Activated naive CD8-positive, alpha-beta T cell treated with anti-CD3 and anti-CD28 coated beads, Interleukin-2, amount 10 ng/mL, durations not matched to agents 7 days and 5 days (primary cell): Measurements from ENCODE around the gene DZANK1. TPM values are rescaled to one million over a fixed set of nuclear protein-coding genes. Genes with fewer than 3 reads are reported as not detected.
A peak's percentile ranks its signal among the peaks of the same experiment; 100 is the strongest.
"Not testable (repeated sequence)": the region's sequence is repeated elsewhere in the genome, so short reads cannot be mapped to it uniquely, and the experiment has no call there.

Experiments used
- ATAC-seq: fragments of 150-1000 bp; cut with Tn5 transposase; one replicate; pipeline ENCODE4 v1.10.0; 2021; ENCODE audit warnings: low read depth, moderate library complexity
- POLR2A ChIA-PET: fragments of 350-600 bp; sonication (Branson Sonifier 250); formaldehyde crosslinking; loops from one replicate; lab custom pipeline; 2021; ENCODE audit warnings: antibody characterized with exemption; lab: Charles Lee
- DNase-seq: peaks from one replicate; pipeline ENCODE4 v3.0.0; 2021
- H3K27ac Mint-ChIP-seq: one replicate; pipeline ENCODE4 v1.8.0; 2022; ENCODE audit warnings: mild to moderate bottlenecking, mixed read lengths
- H3K27me3 Mint-ChIP-seq: one replicate; pipeline ENCODE4 v1.8.0; 2022; ENCODE audit warnings: mild to moderate bottlenecking, moderate library complexity, mixed read lengths
- H3K36me3 Mint-ChIP-seq: one replicate; pipeline ENCODE4 v1.8.0; 2021; ENCODE audit warnings: mild to moderate bottlenecking, mixed read lengths
- H3K4me1 Mint-ChIP-seq: one replicate; pipeline ENCODE4 v1.8.0; 2021; ENCODE audit warnings: mixed read lengths
- H3K4me3 Mint-ChIP-seq: one replicate; pipeline ENCODE4 v1.8.0; 2022; ENCODE audit warnings: mild to moderate bottlenecking, moderate library complexity, mixed read lengths
- H3K9me3 Mint-ChIP-seq: one replicate; pipeline ENCODE4 v1.8.0; 2021; ENCODE audit warnings: mixed read lengths
- total RNA-seq, 2 experiments: library from RNA; stranded (reverse); gene quantifications; one replicate each; pipeline ENCODE4 v1.2.3, GENCODE V29; 2021

DZANK1 gene
- total RNA-seq, result 1 to 10 TPM; 1.8 to 2.2 TPM

DNA sequence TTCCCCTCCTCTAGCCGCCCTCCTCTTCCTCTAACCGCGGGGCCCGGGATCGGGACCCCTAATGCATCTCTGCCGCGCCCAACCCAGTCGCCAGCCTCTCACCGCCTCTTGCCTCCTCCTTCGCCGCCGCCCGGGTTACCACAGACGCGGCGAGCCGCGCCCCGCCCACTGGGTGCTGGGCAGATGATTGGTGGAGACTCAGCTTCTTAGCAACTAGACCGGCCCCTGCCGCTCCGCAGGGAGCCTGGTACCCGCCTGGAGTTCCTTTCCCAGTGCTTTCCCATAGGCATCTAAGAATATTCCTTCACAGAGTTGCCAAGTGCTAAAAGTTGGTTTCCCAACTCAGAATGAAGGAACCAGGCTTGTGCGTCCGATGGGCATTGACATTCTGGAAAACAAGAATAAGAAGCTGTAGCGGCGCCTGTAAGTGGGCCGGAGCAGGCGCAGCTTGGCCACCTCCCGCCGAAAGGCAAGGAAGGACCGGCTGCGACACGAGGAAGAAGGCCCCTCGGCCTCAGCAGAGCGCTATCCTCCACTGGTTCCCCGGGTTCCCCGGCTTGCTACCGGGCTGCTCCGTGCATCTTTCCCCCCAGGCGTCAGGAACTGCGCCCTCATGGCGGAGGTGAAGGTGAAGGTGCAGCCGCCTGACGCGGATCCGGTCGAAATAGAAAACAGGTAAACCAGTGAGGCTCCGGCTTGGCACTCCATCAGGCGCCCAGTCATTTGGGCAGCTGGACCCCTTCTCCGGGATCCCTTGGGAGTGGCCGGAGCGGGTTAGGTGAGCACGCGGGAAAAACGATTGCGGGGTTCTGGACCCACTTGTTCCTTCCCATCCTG, at the start of gene DZANK1, which contains the start of gene POLR3F:
Gene DZANK1, minus strand, starts transcription at position 137 of the 837 bp plus-strand sequence. CDS start 1,672 bp downstream, outside the sequence.
Gene POLR3F, plus strand, starts transcription at position 497 of the 837 bp plus-strand sequence. Its CDS starts 117 bp downstream, at position 614.
- ATAC-seq (peak; percentile 98), DNase-seq (peak; percentile 94)
- H3K27me3 Mint-ChIP-seq, result no peaks in the 10 kb centered on the region
- POLR2A ChIA-PET, result interaction anchor here (0.6 to 4.3 kb wide), 5 partner anchors 30 to 63 kb away, joined by 3 to 33 read pairs (median 5); partner anchors contain the start of genes RBBP9 and SEC23B
- H3K4me3 Mint-ChIP-seq, result peak within 1 kb of the TSS; percentile 99
- peaks cover 20% of the 10 kb centered on the region for H3K4me1 Mint-ChIP-seq
- H3K9me3 Mint-ChIP-seq, result no peaks in the 10 kb centered on the region
- no peaks in the 10 kb centered on the region for H3K36me3 Mint-ChIP-seq
- H3K27ac Mint-ChIP-seq, result peak within 1 kb of the TSS; percentile 92

- H3K9me3 Mint-ChIP-seq, result no peaks in the 10 kb centered on the region
- DNase-seq, result no peak
- no peak for ATAC-seq
- H3K4me1 Mint-ChIP-seq, result peaks cover 7% of the 10 kb centered on the region
- H3K36me3 Mint-ChIP-seq, result peaks cover 11% of the 10 kb centered on the region
- H3K27me3 Mint-ChIP-seq, result no peaks in the 10 kb centered on the region
- H3K4me3 Mint-ChIP-seq, result no peak overlapping the region
- POLR2A ChIA-PET, result interaction anchor here (0.7 kb wide), 1 partner anchor 552 kb away, joined by 3 read pairs; no protein-coding TSS in a partner anchor
- H3K27ac Mint-ChIP-seq, result peak overlapping the region; percentile 16
Observed at GRCh38 chr20:18515973-18516372, 49.1 kb upstream of the DZANK1 start.

DNA sequence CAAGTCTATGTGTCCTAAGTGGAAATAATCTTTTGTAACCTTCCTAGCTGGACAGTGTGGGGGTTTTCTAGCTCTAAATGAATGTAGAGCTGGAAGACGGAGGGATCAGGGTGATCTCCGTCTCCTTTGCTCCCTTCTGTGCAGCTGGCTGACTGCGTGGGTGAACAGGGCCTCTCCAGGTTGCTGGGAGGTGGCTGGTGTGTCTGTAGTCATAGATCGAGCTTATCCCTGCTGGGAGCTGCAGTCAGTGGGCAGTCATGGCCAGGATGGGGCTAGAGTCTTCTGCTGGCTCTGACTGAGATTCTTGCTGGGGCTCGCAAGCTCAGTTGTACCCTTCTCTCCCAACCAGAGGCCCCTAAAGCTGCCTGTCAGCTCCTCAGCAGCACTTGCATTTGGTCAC, 47.3 kb upstream of the DZANK1 start:
- POLR2A ChIA-PET, result no interaction called here
- no peaks in the 10 kb centered on the region for H3K9me3 Mint-ChIP-seq
- ATAC-seq, result no peak

GRCh38 chr20:18513208-18513607, 46.4 kb upstream of the DZANK1 start:
- no peaks in the 10 kb centered on the region for H3K27me3 Mint-ChIP-seq
- ATAC-seq (no peak), DNase-seq (no peak)
- POLR2A ChIA-PET, result no interaction called here
- peaks cover 23% of the 10 kb centered on the region for H3K36me3 Mint-ChIP-seq
- no peak overlapping the region for H3K4me3 Mint-ChIP-seq
- peaks cover 25% of the 10 kb centered on the region for H3K4me1 Mint-ChIP-seq
- H3K9me3 Mint-ChIP-seq, result no peaks in the 10 kb centered on the region
- no peak overlapping the region for H3K27ac Mint-ChIP-seq

More for the DNA sequence above, 47.3 kb upstream of the DZANK1 start:
- no peaks in the 10 kb centered on the region for H3K27me3 Mint-ChIP-seq
- no peak overlapping the region for H3K4me3 Mint-ChIP-seq
- H3K36me3 Mint-ChIP-seq, result peaks cover 23% of the 10 kb centered on the region
- H3K27ac Mint-ChIP-seq, result no peak overlapping the region
- no peak for DNase-seq
- H3K4me1 Mint-ChIP-seq, result peaks cover 21% of the 10 kb centered on the region

- peaks cover 29% of the 10 kb centered on the region for H3K4me1 Mint-ChIP-seq
- H3K27ac Mint-ChIP-seq, result no peak overlapping the region
- no peaks in the 10 kb centered on the region for H3K27me3 Mint-ChIP-seq
- peaks cover 25% of the 10 kb centered on the region for H3K36me3 Mint-ChIP-seq
- DNase-seq (no peak), ATAC-seq (no peak)
- POLR2A ChIA-PET, result no interaction called here
- no peak overlapping the region for H3K4me3 Mint-ChIP-seq
- H3K9me3 Mint-ChIP-seq, result no peaks in the 10 kb centered on the region
Observed at GRCh38 chr20:18511571-18511970, 44.7 kb upstream of the DZANK1 start.

DNA sequence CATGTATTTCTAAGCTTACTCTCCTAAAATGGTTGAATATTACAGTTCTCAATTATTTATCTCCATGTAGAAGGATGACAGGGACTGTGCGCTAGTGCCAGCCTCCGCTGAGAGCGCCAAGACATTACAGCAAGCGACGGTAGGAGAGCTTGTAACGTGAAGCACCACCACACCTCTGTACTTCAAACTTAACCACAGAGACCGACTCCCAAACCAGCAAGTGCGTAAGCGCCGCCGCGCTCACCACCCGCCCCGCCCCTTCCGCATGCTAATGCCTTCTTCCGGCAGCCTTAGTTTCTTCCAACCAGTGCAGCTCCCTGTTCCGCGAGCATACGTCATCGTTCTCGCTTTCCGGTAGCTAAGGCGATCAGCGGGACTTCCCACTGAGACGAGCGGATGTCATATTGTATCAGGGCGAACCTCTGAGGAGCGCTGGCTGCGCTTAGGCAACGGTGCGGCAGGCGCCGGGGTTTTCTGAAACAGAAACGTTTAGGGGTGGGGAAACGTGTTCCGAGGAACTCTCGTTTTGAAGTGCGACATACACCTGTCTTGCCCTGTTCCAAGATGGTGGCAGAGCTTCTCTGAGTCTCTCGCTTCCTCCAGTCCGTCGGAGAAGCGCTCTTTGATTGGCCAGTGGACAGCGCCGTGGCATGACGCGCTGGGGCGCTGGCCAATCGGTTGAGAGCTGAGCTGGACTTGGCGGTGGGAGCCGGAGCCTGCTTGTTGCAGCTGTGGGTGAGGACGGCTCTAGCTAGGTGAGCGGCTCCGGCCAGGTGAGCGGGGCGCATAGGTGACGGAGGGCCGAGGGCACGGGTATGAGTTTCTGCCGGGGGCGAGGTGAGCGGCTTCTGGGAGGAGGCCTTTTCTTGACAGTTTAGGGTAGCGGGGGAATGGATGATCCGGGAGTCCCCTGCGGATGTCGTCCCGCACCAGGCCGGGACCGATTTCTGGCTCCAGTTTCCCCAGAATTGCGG, 40.7 kb upstream of the DZANK1 start, which contains the start of gene SEC23B:
Gene SEC23B, plus strand, starts transcription at position 723 of the 974 bp plus-strand sequence. CDS start 2,896 bp downstream, outside the sequence.
- POLR2A ChIA-PET, result interaction anchor here (1.0 to 4.5 kb wide), 7 partner anchors 10 to 370 kb away, joined by 3 to 64 read pairs (median 4); partner anchors contain the start of genes DTD1, DZANK1, KAT14 and PET117
- peak; percentile 95 for ATAC-seq
- peaks cover 20% of the 10 kb centered on the region for H3K36me3 Mint-ChIP-seq

GRCh38 chr20:18506744-18507143, 39.9 kb upstream of the DZANK1 start:
- peak overlapping the region; percentile 98 for H3K27ac Mint-ChIP-seq
- peaks cover 2% of the 10 kb centered on the region for H3K27me3 Mint-ChIP-seq
- ATAC-seq (no peak), DNase-seq (no peak)
- H3K4me1 Mint-ChIP-seq, result peaks cover 28% of the 10 kb centered on the region
- H3K36me3 Mint-ChIP-seq, result peaks cover 20% of the 10 kb centered on the region
- H3K4me3 Mint-ChIP-seq, result peak overlapping the region; percentile 98
- no peaks in the 10 kb centered on the region for H3K9me3 Mint-ChIP-seq
- POLR2A ChIA-PET, result interaction anchor here (1.0 to 4.5 kb wide), 7 partner anchors 10 to 369 kb away, joined by 3 to 64 read pairs (median 4); partner anchors contain the start of genes DTD1, DZANK1, KAT14 and PET117

More for the DNA sequence above, 40.7 kb upstream of the DZANK1 start, which contains the start of gene SEC23B:
- Mint-ChIP-seq H3K9me3 (no peaks in the 10 kb centered on the region), H3K4me3 (peak within 1 kb of the TSS; percentile 98), H3K27me3 (peaks cover 2% of the 10 kb centered on the region), H3K27ac (peak within 1 kb of the TSS; percentile 98), H3K4me1 (peaks cover 28% of the 10 kb centered on the region)
- DNase-seq, result peak; percentile 96

DNA sequence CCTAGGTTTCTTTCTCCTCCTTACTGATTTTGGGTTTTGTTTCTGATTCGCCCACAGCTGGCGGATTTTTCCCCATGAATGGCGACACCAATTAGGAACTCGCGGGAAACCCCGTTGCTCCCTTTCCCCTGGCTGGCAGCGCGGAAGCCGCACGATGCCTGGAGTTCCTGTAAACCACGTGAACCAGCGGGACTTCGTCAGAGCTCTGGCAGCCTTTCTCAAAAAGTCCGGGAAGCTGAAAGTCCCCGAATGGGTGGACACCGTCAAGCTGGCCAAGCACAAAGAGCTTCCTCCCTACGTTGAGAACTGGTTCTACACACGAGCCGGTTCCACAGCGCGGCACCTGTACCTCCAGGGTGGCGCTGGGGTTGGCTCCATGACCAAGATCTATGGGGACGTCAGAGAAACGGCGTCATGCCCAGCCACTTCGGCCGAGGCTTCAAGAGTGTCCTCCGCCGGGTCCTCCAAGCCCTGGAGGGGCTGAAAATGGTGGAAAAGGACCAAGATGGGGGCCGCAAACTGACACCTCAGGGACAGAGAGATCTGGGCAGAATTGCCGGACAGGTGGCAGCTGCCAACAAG, 37.7 kb upstream of the DZANK1 start:
- POLR2A ChIA-PET, result interaction anchor here (1.0 kb wide), 1 partner anchor 367 kb away, joined by 4 read pairs; the partner anchor contains the start of genes KAT14 and PET117
- H3K9me3 Mint-ChIP-seq, result no peaks in the 10 kb centered on the region
- H3K4me3 Mint-ChIP-seq, result no peak overlapping the region
- H3K27ac Mint-ChIP-seq, result no peak overlapping the region
- H3K27me3 Mint-ChIP-seq, result peaks cover 2% of the 10 kb centered on the region
- no peak for ATAC-seq
- H3K4me1 Mint-ChIP-seq, result peaks cover 12% of the 10 kb centered on the region
- H3K36me3 Mint-ChIP-seq, result peaks cover 3% of the 10 kb centered on the region
- DNase-seq, result no peak

DNA sequence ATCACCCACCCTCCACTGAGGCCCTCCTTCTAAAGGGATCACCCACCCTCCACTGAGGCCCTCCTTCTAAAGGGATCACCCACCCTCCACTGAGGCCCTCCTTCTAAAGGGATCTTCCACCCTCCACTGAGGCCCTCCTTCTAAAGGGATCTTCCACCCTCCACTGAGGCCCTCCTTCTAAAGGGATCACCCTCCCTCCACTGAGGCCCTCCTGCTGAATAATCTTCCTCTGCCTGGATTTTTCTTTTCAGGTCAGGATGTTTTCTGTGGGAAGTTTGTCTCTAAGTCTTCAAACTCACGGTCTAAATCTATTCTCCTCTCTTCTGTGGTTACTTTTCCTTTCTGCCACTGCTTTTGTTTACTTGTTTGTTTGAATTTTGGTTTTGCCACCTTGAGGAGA, 34.8 kb upstream of the DZANK1 start:
- H3K9me3 Mint-ChIP-seq, DNase-seq, H3K4me1 Mint-ChIP-seq, H3K4me3 Mint-ChIP-seq, POLR2A ChIA-PET, H3K36me3 Mint-ChIP-seq, H3K27ac Mint-ChIP-seq, H3K27me3 Mint-ChIP-seq, ATAC-seq: not testable (repeated sequence)

DNA sequence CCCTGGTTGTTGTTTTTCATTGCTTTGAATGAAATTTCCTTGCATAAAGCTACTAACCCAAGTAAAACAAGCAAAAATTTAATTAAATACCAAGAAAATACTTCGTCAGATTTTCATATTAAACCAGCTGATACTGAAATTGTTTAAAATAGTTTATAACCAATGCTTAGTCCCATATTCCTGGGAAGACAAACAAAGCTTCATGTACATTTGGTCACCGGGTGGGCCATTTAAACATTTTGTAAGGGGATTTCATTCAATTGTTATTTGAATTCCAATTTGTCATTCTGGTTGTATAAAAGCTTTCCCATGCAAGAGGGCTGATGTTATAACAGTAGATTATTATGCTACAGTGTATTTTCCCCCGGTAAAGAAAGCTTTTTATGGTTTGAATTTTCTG, 30.8 kb upstream of the DZANK1 start:
- POLR2A ChIA-PET, result interaction anchor here (2.3 to 4.3 kb wide), 2 partner anchors 10 to 30 kb away, joined by 16 to 64 read pairs; partner anchors contain the start of genes DZANK1, POLR3F and SEC23B
- Mint-ChIP-seq H3K27me3 (no peaks in the 10 kb centered on the region), H3K9me3 (no peaks in the 10 kb centered on the region), H3K36me3 (peaks cover 9% of the 10 kb centered on the region), H3K4me3 (peak overlapping the region; percentile 97), H3K4me1 (peaks cover 13% of the 10 kb centered on the region), H3K27ac (no peak overlapping the region)
- no peak for DNase-seq
- no peak for ATAC-seq

DNA sequence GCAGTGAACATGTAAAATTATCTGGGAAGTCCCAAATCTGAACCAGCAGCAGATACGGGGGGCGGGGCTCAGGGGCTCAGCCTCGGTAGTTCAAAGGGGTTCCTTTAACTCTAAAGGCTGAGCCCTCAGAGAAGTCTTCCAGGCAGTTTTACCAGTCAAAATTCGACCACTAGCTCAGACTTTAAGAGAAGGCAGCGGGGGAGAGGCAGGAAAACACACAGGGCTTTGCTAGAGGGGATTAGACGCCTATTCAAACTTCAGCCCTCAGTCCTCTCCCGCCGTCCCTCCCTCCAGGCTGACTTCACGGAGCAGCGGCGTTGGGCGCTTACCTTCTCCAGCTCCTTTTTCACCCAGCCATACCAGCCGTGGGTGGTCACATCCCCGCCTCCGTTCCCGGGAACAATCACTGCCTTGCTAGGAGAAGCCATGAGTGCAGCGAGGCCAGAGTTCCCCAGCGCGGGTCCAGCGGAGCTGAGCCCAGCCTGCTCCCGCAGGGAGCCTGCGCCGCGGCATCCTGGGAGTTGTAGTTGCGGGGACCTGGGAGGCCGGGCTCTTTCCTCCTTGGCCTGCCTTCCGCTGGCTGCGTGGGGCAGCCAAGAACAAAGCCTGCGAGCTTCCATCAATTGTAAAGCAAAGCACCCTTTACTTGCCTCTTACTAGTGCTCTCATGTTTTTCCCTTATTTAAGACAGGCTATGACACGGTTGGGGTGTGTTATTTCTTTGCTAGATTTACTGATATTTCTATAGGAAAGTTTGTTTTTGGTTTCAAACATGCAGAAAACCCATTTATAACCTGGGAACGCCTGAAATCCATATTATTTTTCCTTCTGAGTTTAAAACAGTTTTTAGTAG, 30.1 kb upstream of the DZANK1 start, which contains the start of gene RBBP9:
Gene RBBP9, minus strand, starts transcription at position 486 of the 853 bp plus-strand sequence. Its CDS starts 58 bp downstream, at position 428.
- peak; percentile 79 for DNase-seq
- Mint-ChIP-seq H3K27me3 (no peaks in the 10 kb centered on the region), H3K27ac (peak within 1 kb of the TSS; percentile 82), H3K36me3 (peaks cover 9% of the 10 kb centered on the region), H3K4me3 (peak within 1 kb of the TSS; percentile 97), H3K4me1 (peaks cover 13% of the 10 kb centered on the region), H3K9me3 (no peaks in the 10 kb centered on the region)
- POLR2A ChIA-PET, result interaction anchor here (0.5 to 4.3 kb wide), 3 partner anchors 11 to 33 kb away, joined by 3 to 64 read pairs (median 16); partner anchors contain the start of genes DZANK1, POLR3F and SEC23B
- peak; percentile 100 for ATAC-seq
